GM21381 (cell line): Measurements from ENCODE around the gene KCNJ3.

ENCODE experiments used
- ATAC-seq: cut with Tn5 transposase; IDR thresholded peaks from one replicate; pipeline ENCODE4 v1.9.1; 2021; ENCODE audit warnings: mild to moderate bottlenecking, moderate library complexity; ENCODE audit not compliant: unreplicated experiment

Gene KCNJ3

GRCh38 chr2:154698296-154698720 is at the start of gene KCNJ3:
Gene KCNJ3, plus strand, starts transcription at chr2:154698695. Its CDS starts 81 bp downstream, at chr2:154698776.
- ATAC-seq = no peak

GRCh38 chr2:154655499-154655898 is 43.0 kb upstream of the KCNJ3 start:
- no peak for ATAC-seq

GRCh38 chr2:154658854-154659253 is 39.6 kb upstream of the KCNJ3 start:
- ATAC-seq = no peak

GRCh38 chr2:154664248-154664647 is 34.2 kb upstream of the KCNJ3 start:
- ATAC-seq = no peak

- ATAC-seq = no peak
Measured at GRCh38 chr2:154670083-154670482, 28.4 kb upstream of the KCNJ3 start.

- no peak for ATAC-seq
Measured at GRCh38 chr2:154673694-154674093, 24.8 kb upstream of the KCNJ3 start.

GRCh38 chr2:154677401-154677800 is 21.1 kb upstream of the KCNJ3 start:
- ATAC-seq = no peak

- ATAC-seq = no peak
Measured at GRCh38 chr2:154681741-154682140, 16.8 kb upstream of the KCNJ3 start.

GRCh38 chr2:154686162-154686561 is 12.3 kb upstream of the KCNJ3 start:
- no peak for ATAC-seq

GRCh38 chr2:154688373-154688772 is 10.1 kb upstream of the KCNJ3 start:
- ATAC-seq = no peak

GRCh38 chr2:154689158-154689557 is 9.3 kb upstream of the KCNJ3 start:
- ATAC-seq = no peak

GRCh38 chr2:154692927-154693326 is 5.6 kb upstream of the KCNJ3 start:
- no peak for ATAC-seq

- ATAC-seq = no peak
Measured at GRCh38 chr2:154693741-154694340, 4.7 kb upstream of the KCNJ3 start.

- ATAC-seq = no peak
Measured at GRCh38 chr2:154694881-154695280, 3.6 kb upstream of the KCNJ3 start.

- ATAC-seq = no peak
Measured at GRCh38 chr2:154696369-154696768, 2.1 kb upstream of the KCNJ3 start.

- ATAC-seq = no peak
Measured at GRCh38 chr2:154696810-154697417, 1.6 kb upstream of the KCNJ3 start.

GRCh38 chr2:154697418-154698252 is 860 bp upstream of the KCNJ3 start:
- no peak for ATAC-seq

- no peak for ATAC-seq
Measured at GRCh38 chr2:154698721-154699574, 453 bp downstream of the KCNJ3 start.

- ATAC-seq = no peak
Measured at GRCh38 chr2:154699575-154699930, 1.1 kb downstream of the KCNJ3 start.

GRCh38 chr2:154700136-154700535 is 1.6 kb downstream of the KCNJ3 start:
- ATAC-seq = no peak

- ATAC-seq = no peak
Measured at GRCh38 chr2:154704991-154705390, 6.5 kb downstream of the KCNJ3 start.
